ENCODE data around the gene LRP8. TPM values are rescaled to one million over a fixed set of nuclear protein-coding genes. Genes with fewer than 3 reads are reported as not detected.
"Not testable (repeated sequence)": the region's sequence is repeated elsewhere in the genome, so short reads cannot be mapped to it uniquely, and the experiment has no call there.

Gene LRP8
- total and polyA plus RNA-seq, 5 donors from 2014 or later, result 1.0 to 23.7 (median 2.5) TPM

DNA sequence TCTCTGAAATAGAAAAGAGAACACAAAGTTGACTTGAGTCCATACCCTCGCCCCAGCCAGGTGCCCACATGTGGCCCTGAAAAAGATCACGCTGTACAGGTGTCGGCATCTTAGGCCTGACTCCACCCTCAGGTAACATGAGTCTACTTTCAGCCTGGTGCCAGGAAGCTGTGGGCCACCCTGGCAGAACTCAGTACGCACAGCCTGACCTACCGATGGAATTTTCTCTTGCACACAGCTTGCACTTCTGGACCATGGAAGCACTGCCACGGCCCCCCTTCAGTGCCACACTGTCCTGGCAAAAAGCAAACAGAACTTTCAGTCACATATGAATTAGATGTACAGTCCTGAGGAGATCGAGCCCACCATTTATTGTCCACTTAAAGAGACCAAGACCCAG is 109.7 kb downstream of the LRP8 start:
- Histone ChIP-seq H3K9me3 (ENCODE audit: control insufficient read depth in 2 of 2, low read length in 2 of 2) (no peaks in the 10 kb centered on the region), H3K4me3 (ENCODE audit: low read depth, low read length) (no peak overlapping the region), H3K27me3 (ENCODE audit: control insufficient read depth, insufficient read depth, low read length) (no peaks in the 10 kb centered on the region), H3K4me1 (ENCODE audit: control insufficient read depth, insufficient read depth, low read length, poor library complexity, severe bottlenecking) (peaks cover 17% of the 10 kb centered on the region), H3K36me3 (ENCODE audit: control insufficient read depth, insufficient read depth, low read length) (peaks cover 40% of the 10 kb centered on the region), H3K27ac (ENCODE audit: insufficient read depth, low read length, poor library complexity, severe bottlenecking) (no peak overlapping the region)
- Mint-ChIP-seq H3K27me3 (no peaks in the 10 kb centered on the region), H3K9me3 (peaks cover 0 to 2% (median 0%) of the 10 kb centered on the region in 7 donors), H3K36me3 (peaks cover 10% of the 10 kb centered on the region), H3K27ac (no peak overlapping the region), H3K4me1 (peaks cover 18 to 24% (median 21%) of the 10 kb centered on the region in 4 donors), H3K4me3 (peak overlapping the region in 2 of 4 donors; percentile 88 to 99)
- no peak for ATAC-seq (ENCODE audit: low read depth in 2 of 2)
- no peak for DNase-seq

DNA sequence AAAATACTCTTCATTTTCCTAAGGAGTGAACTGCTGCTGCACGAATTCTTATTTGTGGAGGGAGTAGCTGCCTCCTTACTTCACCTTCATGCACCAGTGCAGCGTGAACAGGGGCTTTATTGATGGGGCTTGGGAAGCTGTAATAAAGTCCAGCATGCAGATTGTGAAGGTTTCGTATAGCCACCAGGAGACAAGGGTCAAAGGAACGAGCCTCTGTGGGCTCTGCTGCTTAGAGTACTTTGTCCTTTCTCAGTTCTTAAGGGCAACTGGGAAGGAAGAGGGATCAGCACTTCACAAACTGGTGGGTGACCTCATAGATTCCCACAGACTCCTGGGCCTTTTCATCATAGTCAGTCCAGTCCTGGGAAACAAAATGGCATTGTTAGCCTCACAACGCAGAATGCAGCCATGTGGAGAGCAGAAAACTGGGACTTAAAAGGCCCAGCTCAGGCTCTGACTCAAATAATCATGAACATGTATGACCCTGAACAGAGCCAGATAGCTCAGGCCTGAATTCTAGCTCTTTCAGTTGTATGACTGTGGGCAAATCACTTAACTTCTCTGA is 113.4 kb downstream of the LRP8 start:
- Mint-ChIP-seq H3K27me3 (no peaks in the 10 kb centered on the region), H3K9me3 (peaks cover 0 to 2% (median 0%) of the 10 kb centered on the region in 7 donors), H3K4me3 (no peak overlapping the region), H3K36me3 (peaks cover 22% of the 10 kb centered on the region), H3K27ac (no peak overlapping the region), H3K4me1 (peaks cover 6 to 10% (median 7%) of the 10 kb centered on the region in 4 donors)
- Histone ChIP-seq H3K9me3 (ENCODE audit: control insufficient read depth in 2 of 2, low read length in 2 of 2) (no peaks in the 10 kb centered on the region), H3K4me3 (ENCODE audit: low read depth, low read length) (no peak overlapping the region), H3K27me3 (ENCODE audit: control insufficient read depth, insufficient read depth, low read length) (no peaks in the 10 kb centered on the region), H3K4me1 (ENCODE audit: control insufficient read depth, insufficient read depth, low read length, poor library complexity, severe bottlenecking) (peaks cover 2% of the 10 kb centered on the region), H3K36me3 (ENCODE audit: control insufficient read depth, insufficient read depth, low read length) (peaks cover 71% of the 10 kb centered on the region), H3K27ac (ENCODE audit: insufficient read depth, low read length, poor library complexity, severe bottlenecking) (no peak overlapping the region)
- no peak for ATAC-seq (ENCODE audit: low read depth in 2 of 2)
- no peak for DNase-seq

DNA sequence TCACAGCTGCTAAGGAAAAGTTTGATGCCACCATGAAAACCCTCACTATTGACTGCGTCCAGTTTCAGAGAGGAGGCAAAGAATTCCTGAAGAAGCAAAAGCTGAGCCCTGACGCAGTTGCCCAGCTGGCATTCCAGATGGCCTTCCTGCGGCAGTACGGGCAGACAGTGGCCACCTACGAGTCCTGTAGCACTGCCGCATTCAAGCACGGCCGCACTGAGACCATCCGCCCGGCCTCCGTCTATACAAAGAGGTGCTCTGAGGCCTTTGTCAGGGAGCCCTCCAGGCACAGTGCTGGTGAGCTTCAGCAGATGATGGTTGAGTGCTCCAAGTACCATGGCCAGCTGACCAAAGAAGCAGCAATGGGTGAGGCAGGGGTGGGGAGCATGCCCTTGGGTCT is 116.9 kb downstream of the LRP8 start:
- no peak for DNase-seq
- H3K36me3 Mint-ChIP-seq, result peaks cover 50% of the 10 kb centered on the region
- H3K27ac Mint-ChIP-seq, result no peak overlapping the region
- peaks cover 0 to 11% (median 6%) of the 10 kb centered on the region in 7 donors for H3K9me3 Mint-ChIP-seq
- H3K4me1 ChIP-seq (ENCODE audit: control insufficient read depth, insufficient read depth, low read length, poor library complexity, severe bottlenecking), result no peaks in the 10 kb centered on the region
- ATAC-seq (ENCODE audit: low read depth in 2 of 2), result no peak
- H3K4me1 Mint-ChIP-seq, result peaks cover 0 to 17% (median 1%) of the 10 kb centered on the region in 4 donors
- peaks cover 5 to 11% of the 10 kb centered on the region in 2 experiments for H3K9me3 ChIP-seq (ENCODE audit: control insufficient read depth in 2 of 2, low read length in 2 of 2)
- no peaks in the 10 kb centered on the region for H3K27me3 Mint-ChIP-seq
- H3K27me3 ChIP-seq (ENCODE audit: control insufficient read depth, insufficient read depth, low read length), result no peaks in the 10 kb centered on the region
- no peak overlapping the region for H3K27ac ChIP-seq (ENCODE audit: insufficient read depth, low read length, poor library complexity, severe bottlenecking)
- no peak overlapping the region for H3K4me3 ChIP-seq (ENCODE audit: low read depth, low read length)
- H3K4me3 Mint-ChIP-seq, result no peak overlapping the region
- H3K36me3 ChIP-seq (ENCODE audit: control insufficient read depth, insufficient read depth, low read length), result peaks cover 86% of the 10 kb centered on the region

DNA sequence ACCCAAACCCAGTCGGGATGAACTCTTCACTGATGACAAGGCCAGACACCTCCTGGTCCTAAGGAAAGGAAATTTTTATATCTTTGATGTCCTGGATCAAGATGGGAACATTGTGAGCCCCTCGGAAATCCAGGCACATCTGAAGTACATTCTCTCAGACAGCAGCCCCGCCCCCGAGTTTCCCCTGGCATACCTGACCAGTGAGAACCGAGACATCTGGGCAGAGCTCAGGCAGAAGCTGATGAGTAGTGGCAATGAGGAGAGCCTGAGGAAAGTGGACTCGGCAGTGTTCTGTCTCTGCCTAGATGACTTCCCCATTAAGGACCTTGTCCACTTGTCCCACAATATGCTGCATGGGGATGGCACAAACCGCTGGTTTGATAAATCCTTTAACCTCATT is 117.5 kb downstream of the LRP8 start:
- Histone ChIP-seq H3K36me3 (ENCODE audit: control insufficient read depth, insufficient read depth, low read length) (peaks cover 85% of the 10 kb centered on the region), H3K27ac (ENCODE audit: insufficient read depth, low read length, poor library complexity, severe bottlenecking) (no peak overlapping the region), H3K4me1 (ENCODE audit: control insufficient read depth, insufficient read depth, low read length, poor library complexity, severe bottlenecking) (no peaks in the 10 kb centered on the region), H3K4me3 (ENCODE audit: low read depth, low read length) (no peak overlapping the region), H3K27me3 (ENCODE audit: control insufficient read depth, insufficient read depth, low read length) (no peaks in the 10 kb centered on the region), H3K9me3 (ENCODE audit: control insufficient read depth in 2 of 2, low read length in 2 of 2) (peaks cover 5 to 16% of the 10 kb centered on the region in 2 experiments)
- no peak overlapping the region for H3K27ac Mint-ChIP-seq
- H3K9me3 Mint-ChIP-seq, result peaks cover 0 to 16% (median 7%) of the 10 kb centered on the region in 7 donors
- H3K4me3 Mint-ChIP-seq, result no peak overlapping the region
- H3K36me3 Mint-ChIP-seq, result peaks cover 50% of the 10 kb centered on the region
- peaks cover 0 to 17% (median 1%) of the 10 kb centered on the region in 4 donors for H3K4me1 Mint-ChIP-seq
- ATAC-seq (ENCODE audit: low read depth in 2 of 2) (no peak), DNase-seq (no peak)
- H3K27me3 Mint-ChIP-seq, result no peaks in the 10 kb centered on the region

DNA sequence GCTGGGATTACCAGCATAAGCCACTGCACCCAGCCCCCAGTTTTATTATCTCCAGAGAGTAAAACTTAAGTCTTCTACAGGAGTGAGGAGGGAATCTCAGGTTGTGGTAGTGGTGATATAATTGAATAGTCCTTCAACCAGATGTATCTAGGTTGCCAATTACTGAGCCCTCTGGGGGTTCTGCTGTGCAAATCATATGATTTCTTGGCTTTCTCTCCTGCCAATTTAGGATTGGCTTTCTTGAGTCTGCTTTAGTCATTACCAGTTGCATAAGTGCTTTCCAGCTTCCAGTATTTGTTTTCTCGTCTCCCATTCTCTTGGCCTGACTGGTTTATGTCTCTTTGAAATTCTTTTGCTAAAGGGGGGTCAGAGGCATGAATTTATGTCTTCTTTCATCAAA is 120.1 kb downstream of the LRP8 start:
- peaks cover 0 to 23% (median 13%) of the 10 kb centered on the region in 7 donors for H3K9me3 Mint-ChIP-seq
- Histone ChIP-seq H3K36me3 (ENCODE audit: control insufficient read depth, insufficient read depth, low read length) (peaks cover 91% of the 10 kb centered on the region), H3K4me3 (ENCODE audit: low read depth, low read length) (no peak overlapping the region), H3K27me3 (ENCODE audit: control insufficient read depth, insufficient read depth, low read length) (no peaks in the 10 kb centered on the region), H3K4me1 (ENCODE audit: control insufficient read depth, insufficient read depth, low read length, poor library complexity, severe bottlenecking) (no peaks in the 10 kb centered on the region), H3K27ac (ENCODE audit: insufficient read depth, low read length, poor library complexity, severe bottlenecking) (no peak overlapping the region), H3K9me3 (ENCODE audit: control insufficient read depth in 2 of 2, low read length in 2 of 2) (peaks cover 5 to 22% of the 10 kb centered on the region in 2 experiments)
- H3K27me3 Mint-ChIP-seq, result no peaks in the 10 kb centered on the region
- peaks cover 0 to 32% (median 10%) of the 10 kb centered on the region in 4 donors for H3K4me1 Mint-ChIP-seq
- ATAC-seq (ENCODE audit: low read depth in 2 of 2), result no peak
- no peak overlapping the region for H3K4me3 Mint-ChIP-seq
- H3K27ac Mint-ChIP-seq, result peak overlapping the region in 1 of 3 donors; percentile 0
- peaks cover 66% of the 10 kb centered on the region for H3K36me3 Mint-ChIP-seq
- DNase-seq, result no peak

DNA sequence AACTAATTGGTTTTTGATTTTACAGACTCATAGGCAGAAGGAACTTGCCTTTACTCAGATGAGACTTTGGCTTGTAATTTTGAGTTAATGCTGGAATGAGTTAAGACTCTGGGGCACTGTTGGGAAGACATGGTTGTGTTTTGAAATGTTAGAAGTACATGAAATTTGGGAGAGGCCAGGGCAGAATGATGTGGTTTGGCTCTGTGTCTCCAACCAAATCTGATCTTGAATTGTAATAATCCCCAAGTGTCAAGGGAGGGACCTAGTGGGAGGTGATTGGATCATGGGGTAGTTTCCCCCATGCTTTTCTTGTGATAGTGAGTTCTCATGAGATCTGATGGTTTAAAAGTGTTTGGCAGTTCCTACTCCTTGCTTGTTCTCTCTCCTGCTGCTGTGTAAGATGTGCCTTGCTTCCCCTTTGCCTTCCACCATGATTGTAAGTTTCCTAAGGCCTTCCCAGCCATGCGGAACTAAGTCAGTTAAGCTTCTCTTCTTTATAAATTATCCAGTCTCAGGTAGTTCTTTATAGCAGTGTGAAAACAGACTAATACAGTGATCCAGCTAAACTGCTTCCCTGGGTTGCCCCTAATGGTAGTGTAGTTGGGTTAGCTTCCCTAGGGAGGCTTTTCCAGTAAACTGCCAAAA is 121.0 kb downstream of the LRP8 start:
- DNase-seq (no peak), ATAC-seq (ENCODE audit: low read depth in 2 of 2) (no peak)
- H3K4me1 Mint-ChIP-seq, result peaks cover 0 to 29% (median 15%) of the 10 kb centered on the region in 4 donors
- Histone ChIP-seq H3K27me3 (ENCODE audit: control insufficient read depth, insufficient read depth, low read length) (no peaks in the 10 kb centered on the region), H3K27ac (ENCODE audit: insufficient read depth, low read length, poor library complexity, severe bottlenecking) (no peak overlapping the region), H3K36me3 (ENCODE audit: control insufficient read depth, insufficient read depth, low read length) (peaks cover 92% of the 10 kb centered on the region), H3K4me3 (ENCODE audit: low read depth, low read length) (no peak overlapping the region), H3K9me3 (ENCODE audit: control insufficient read depth in 2 of 2, low read length in 2 of 2) (peaks cover 5 to 22% of the 10 kb centered on the region in 2 experiments), H3K4me1 (ENCODE audit: control insufficient read depth, insufficient read depth, low read length, poor library complexity, severe bottlenecking) (no peaks in the 10 kb centered on the region)
- H3K27ac Mint-ChIP-seq, result peak overlapping the region in 2 of 3 donors; percentile 68 to 78
- no peaks in the 10 kb centered on the region for H3K27me3 Mint-ChIP-seq
- H3K4me3 Mint-ChIP-seq, result no peak overlapping the region
- H3K36me3 Mint-ChIP-seq, result peaks cover 70% of the 10 kb centered on the region
- peaks cover 0 to 23% (median 13%) of the 10 kb centered on the region in 7 donors for H3K9me3 Mint-ChIP-seq

DNA sequence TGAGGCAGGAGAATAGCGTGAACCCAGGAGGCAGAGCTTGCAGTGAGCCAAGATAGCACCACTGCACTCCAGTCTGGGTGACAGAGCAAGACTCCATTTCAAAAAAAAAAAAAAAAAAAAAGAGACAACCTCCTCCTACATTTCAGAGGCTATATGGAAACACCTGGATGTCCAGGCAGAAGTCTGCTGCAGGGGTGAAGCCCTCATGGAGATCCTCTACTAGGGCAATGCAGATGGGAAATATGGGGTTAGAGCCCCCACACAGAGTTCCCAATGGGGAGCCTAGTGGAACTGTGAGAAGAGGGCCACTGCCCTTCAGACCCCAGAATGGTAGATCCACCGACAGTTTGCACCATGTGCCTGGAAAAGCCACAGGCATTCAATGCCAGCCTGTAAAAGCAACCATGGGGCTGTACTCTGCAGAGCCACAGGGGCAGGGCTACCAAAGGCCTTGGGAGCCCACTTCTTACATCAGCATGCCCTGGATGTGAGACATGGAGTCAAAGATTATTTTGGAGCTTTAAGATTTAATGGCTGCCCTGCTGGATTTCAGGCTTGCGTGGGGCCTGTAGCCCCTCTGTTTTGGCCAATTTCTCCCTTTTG is 121.7 kb downstream of the LRP8 start:
- H3K9me3 ChIP-seq (ENCODE audit: control insufficient read depth in 2 of 2, low read length in 2 of 2), result peaks cover 5 to 22% of the 10 kb centered on the region in 2 experiments
- peaks cover 92% of the 10 kb centered on the region for H3K36me3 ChIP-seq (ENCODE audit: control insufficient read depth, insufficient read depth, low read length)
- DNase-seq, result peak in 2 of 3 donors; percentile 15 to 28
- peaks cover 0 to 23% (median 13%) of the 10 kb centered on the region in 7 donors for H3K9me3 Mint-ChIP-seq
- not testable (repeated sequence) for H3K27ac Mint-ChIP-seq; H3K27ac ChIP-seq (ENCODE audit: insufficient read depth, low read length, poor library complexity, severe bottlenecking); H3K27me3 ChIP-seq (ENCODE audit: control insufficient read depth, insufficient read depth, low read length); ATAC-seq (ENCODE audit: low read depth in 2 of 2); H3K4me3 ChIP-seq (ENCODE audit: low read depth, low read length); H3K4me1 ChIP-seq (ENCODE audit: control insufficient read depth, insufficient read depth, low read length, poor library complexity, severe bottlenecking); H3K27me3 Mint-ChIP-seq; H3K4me3 Mint-ChIP-seq
- H3K36me3 Mint-ChIP-seq, result peaks cover 75% of the 10 kb centered on the region
- peaks cover 0 to 29% (median 17%) of the 10 kb centered on the region in 4 donors for H3K4me1 Mint-ChIP-seq

Data from CD4-positive, CD25-positive, alpha-beta regulatory T cell (primary cell).